Kidney epithelial cell (primary cell): ENCODE data around the gene CST2. TPM values are rescaled to one million over a fixed set of nuclear protein-coding genes. Genes with fewer than 3 reads are reported as not detected.
"Not testable (repeated sequence)": the region's sequence is repeated elsewhere in the genome, so short reads cannot be mapped to it uniquely, and the experiment has no call there.

Source experiments
- DNase-seq: peaks from one replicate; pipeline ENCODE4 v3.0.0-alpha.2; 2010; ENCODE audit warnings: low read depth
- H3K27me3 ChIP-seq: 2 replicates; pipeline ENCODE4 v1.6.0; 2011; ENCODE audit warnings: low read length; ENCODE audit not compliant: control insufficient read depth, insufficient read depth
- H3K36me3 ChIP-seq: 2 replicates; pipeline ENCODE4 v1.5.1; 2011; ENCODE audit warnings: low read length; ENCODE audit not compliant: control insufficient read depth, insufficient read depth
- H3K4me3 ChIP-seq: 2 replicates; pipeline ENCODE4 v1.5.1; 2011; ENCODE audit warnings: low read depth, mild to moderate bottlenecking, control low read depth, low read length
- CTCF ChIP-seq: IDR thresholded peaks from 2 replicates; pipeline ENCODE4 v1.5.1; 2011; ENCODE audit warnings: mild to moderate bottlenecking, moderate library complexity, low read length, control low read depth, inconsistent platforms; ENCODE audit not compliant: insufficient read depth, poor library complexity, severe bottlenecking
- total RNA-seq: library from RNA; depleted of rRNA; stranded (reverse); fragments of >200 nt; gene quantifications from 2 replicates; pipeline ENCODE4 v1.2.3, GENCODE V29; 2015

CST2 gene
- total RNA-seq, 1 donor from 2014 or later = 2.6 TPM

GRCh38 chr20:23795526-23795925 is 31.0 kb downstream of the CST2 start:
- H3K36me3 ChIP-seq = no peaks in the 10 kb centered on the region
- H3K27me3 ChIP-seq = no peaks in the 10 kb centered on the region
- H3K4me3 ChIP-seq = no peak overlapping the region
- no peak for TF ChIP-seq CTCF
- DNase-seq = no peak

- H3K36me3 ChIP-seq = no peaks in the 10 kb centered on the region
- no peak for DNase-seq
- TF ChIP-seq CTCF = no peak
- no peak overlapping the region for H3K4me3 ChIP-seq
- H3K27me3 ChIP-seq = no peaks in the 10 kb centered on the region
These were observed 31.7 kb downstream of the CST2 start for GRCh38 chr20:23794841-23795240.

GRCh38 chr20:23794065-23794464 is 32.5 kb downstream of the CST2 start:
- Histone ChIP-seq H3K4me3 (no peak overlapping the region), H3K36me3 (no peaks in the 10 kb centered on the region), H3K27me3 (no peaks in the 10 kb centered on the region)
- no peak for DNase-seq
- TF ChIP-seq CTCF = no peak

- Histone ChIP-seq H3K36me3 (no peaks in the 10 kb centered on the region), H3K27me3 (no peaks in the 10 kb centered on the region), H3K4me3 (no peak overlapping the region)
- TF ChIP-seq CTCF = no peak
- DNase-seq = no peak
These were observed 43.1 kb downstream of the CST2 start for GRCh38 chr20:23783447-23783846.

GRCh38 chr20:23782366-23782983 is 44.1 kb downstream of the CST2 start:
- peak; percentile 61 for TF ChIP-seq CTCF
- no peaks in the 10 kb centered on the region for H3K36me3 ChIP-seq
- DNase-seq = no peak
- H3K4me3 ChIP-seq = no peak overlapping the region
- H3K27me3 ChIP-seq = no peaks in the 10 kb centered on the region

GRCh38 chr20:23778676-23779075 is 47.9 kb downstream of the CST2 start:
- H3K36me3 ChIP-seq, H3K4me3 ChIP-seq, DNase-seq, H3K27me3 ChIP-seq: not testable (repeated sequence)

- not testable (repeated sequence) for H3K4me3 ChIP-seq, DNase-seq, H3K27me3 ChIP-seq, H3K36me3 ChIP-seq
These were observed 49.1 kb downstream of the CST2 start for GRCh38 chr20:23777380-23777779.
